ENCODE data around the gene RPL18. TPM values are rescaled to one million over a fixed set of nuclear protein-coding genes. Genes with fewer than 3 reads are reported as not detected.

RPL18 gene
- total and polyA plus RNA-seq, 9 of the 15 experiments (the other 6 are each of a cell fraction or from before 2014, with no cell fraction given), result 312 to 2,635 (median 1,653) TPM

- TF ChIP-seq ZBTB33 (CRISPR knock-in tag; IDR thresholded peaks at IDR 0.05) (0 out of 2 replicates have a peak, but pooled peaks have one; percentile 26), NR3C1 (CRISPR knock-in tag; IDR thresholded peaks at IDR 0.05) (no peak), FOXM1 (IDR thresholded peaks at IDR 0.05; ENCODE audit: low read depth) (peak; percentile 89), FOXM1 (CRISPR knock-in tag; IDR thresholded peaks at IDR 0.05; ENCODE audit: low read depth) (no peak), NR4A1 (CRISPR knock-in tag; IDR thresholded peaks at IDR 0.05) (no peak), NR4A1 (tag; IDR thresholded peaks at IDR 0.05) (no peak), TAF9B (IDR thresholded peaks at IDR 0.05; ENCODE audit: partially characterized antibody) (no peak), NCOA6 (IDR thresholded peaks at IDR 0.05) (no peak), STAG1 (CRISPR knock-in tag; IDR thresholded peaks at IDR 0.05; ENCODE audit: borderline replicate concordance) (peak; percentile 54; the same call in 1 of the 2 replicates), ZNF280A (IDR thresholded peaks at IDR 0.05; ENCODE audit: low read depth, partially characterized antibody) (no peak), CHCHD3 (CRISPR knock-in tag; IDR thresholded peaks at IDR 0.05) (no peak), CC2D1A (IDR thresholded peaks at IDR 0.05) (peak; percentile 62), MCM5 (IDR thresholded peaks at IDR 0.05; ENCODE audit: low read depth) (peak; percentile 97; the same call in 1 of the 2 replicates), ZNF75A (CRISPR knock-in tag; IDR thresholded peaks at IDR 0.05) (no peak), RNF219 (CRISPR knock-in tag; IDR thresholded peaks at IDR 0.05) (no peak), HOXB6 (CRISPR knock-in tag; IDR thresholded peaks at IDR 0.05; ENCODE audit: borderline replicate concordance) (no peak), OTX1 (CRISPR knock-in tag; IDR thresholded peaks at IDR 0.05) (peak; percentile 55; the same call in 1 of the 2 replicates), ZNF609 (CRISPR knock-in tag; IDR thresholded peaks at IDR 0.05; ENCODE audit: borderline replicate concordance) (no peak; the same call in 1 of the 2 replicates)
These were observed 27.2 kb upstream of the RPL18 start, which contains the start of gene CA11 (continued) for GRCh38 chr19:48646001-48646721.

Data from K562 (cell line).